Measurements from ENCODE around the gene RNASE7.
"Not testable (repeated sequence)": the region's sequence is repeated elsewhere in the genome, so short reads cannot be mapped to it uniquely, and the experiment has no call there.

The RNASE7 gene

DNA sequence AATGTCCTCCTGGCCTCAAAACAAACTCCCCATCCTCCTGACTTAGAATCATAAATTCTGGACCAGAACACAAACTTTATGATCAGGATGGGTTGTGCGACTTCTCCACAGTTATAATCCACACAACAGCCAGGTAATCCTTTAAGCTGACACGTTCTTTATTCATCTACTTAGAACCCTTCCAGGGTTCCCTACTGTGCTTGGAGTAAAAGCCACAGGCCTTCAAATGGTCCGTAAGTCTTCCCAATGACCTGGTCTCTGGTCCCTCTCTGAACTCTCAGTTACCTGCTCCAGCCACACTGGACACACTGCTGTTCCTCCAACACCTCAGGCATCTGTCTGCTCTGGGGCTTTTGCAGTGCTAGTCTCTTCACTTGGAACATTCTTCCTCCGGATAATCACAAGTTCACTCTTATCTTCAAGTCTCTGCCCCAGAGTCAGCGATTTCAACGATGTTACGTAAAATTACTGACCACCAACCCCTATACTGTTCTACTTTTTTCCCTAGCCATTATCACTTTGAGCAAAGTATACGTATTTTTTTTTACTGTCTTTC lies 1.7 kb upstream of the RNASE7 start:
- H3K4ac ChIP-seq (ENCODE audit: low read depth in 1 of 2, low read length in 2 of 2): no peak overlapping the region
- H2BK5ac ChIP-seq (ENCODE audit: low read depth, low read length, poor library complexity, severe bottlenecking): no peak overlapping the region
- no peak overlapping the region for H3K23ac ChIP-seq (ENCODE audit: low read length in 2 of 2)
- H4K91ac ChIP-seq (ENCODE audit: low read length): no peak overlapping the region
- peaks cover 7% of the 10 kb centered on the region for H3K4me1 ChIP-seq (ENCODE audit: control insufficient read depth, insufficient read depth, low read depth, low read length)
- no peak overlapping the region for H2BK15ac ChIP-seq (ENCODE audit: low read depth, poor library complexity, severe bottlenecking)
- H2AK5ac ChIP-seq (ENCODE audit: low read length, severe bottlenecking): no peak overlapping the region
- H2BK12ac ChIP-seq (ENCODE audit: low read length in 2 of 2): peak overlapping the region in 1 of 2 experiments; percentile 2
- H3K79me1 ChIP-seq (replicated peaks; ENCODE audit: low read length, poor library complexity, severe bottlenecking): no peaks in the 10 kb centered on the region
- H3K27me3 ChIP-seq (ENCODE audit: control insufficient read depth in 1 of 2, insufficient read depth in 1 of 2, low read length in 2 of 2): peaks cover 0 to 14% of the 10 kb centered on the region in 2 experiments
- no peaks in the 10 kb centered on the region for H3K9me3 ChIP-seq (ENCODE audit: control insufficient read depth, low read length)
- no peaks in the 10 kb centered on the region for H3K36me3 ChIP-seq (ENCODE audit: control insufficient read depth in 1 of 2, insufficient read depth in 2 of 2, low read depth in 1 of 2, low read length in 2 of 2)
- WGBS: 69% methylated on average over 7 of the region's 8 CpGs
- no peak overlapping the region for H3K9ac ChIP-seq (ENCODE audit: low read length)
- no peak overlapping the region for H4K8ac ChIP-seq (ENCODE audit: low read length)
- no peak overlapping the region for H3K27ac ChIP-seq (ENCODE audit: low read length, poor library complexity, severe bottlenecking)
- DNase-seq: no peak
- H2AFZ ChIP-seq (ENCODE audit: low read depth, low read length): no peak overlapping the region
- no peak overlapping the region for H3K18ac ChIP-seq (ENCODE audit: low read depth in 1 of 2, low read length in 2 of 2)
- no peak overlapping the region for H3K4me3 ChIP-seq (ENCODE audit: insufficient read depth in 1 of 2, low read depth in 1 of 2, low read length in 2 of 2)
- H2BK120ac ChIP-seq (ENCODE audit: low read depth, low read length): peak overlapping the region; percentile 22
- H3K4me2 ChIP-seq (ENCODE audit: low read length, poor library complexity, severe bottlenecking): no peak overlapping the region
- no peak overlapping the region for H3K14ac ChIP-seq (ENCODE audit: low read length in 2 of 2)

DNA sequence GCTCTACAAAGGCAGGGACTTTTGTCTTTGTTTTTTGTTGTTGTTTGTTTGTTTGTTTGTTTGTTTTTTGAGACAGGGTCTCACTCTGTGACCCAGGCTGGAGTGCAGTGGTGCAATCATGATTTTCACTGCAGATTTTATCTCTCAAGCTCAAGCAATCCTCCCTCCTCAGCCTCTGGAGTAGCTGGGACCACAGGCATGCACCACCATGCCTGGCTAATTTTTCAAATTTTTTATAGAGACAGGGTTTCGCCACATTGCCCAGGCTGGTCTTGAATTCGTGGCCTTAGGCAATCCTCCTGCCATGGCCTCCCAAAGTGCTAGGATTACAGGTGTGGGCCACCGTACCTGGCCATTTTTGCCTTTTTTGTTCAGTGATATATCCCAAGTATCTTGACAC lies 1.2 kb upstream of the RNASE7 start:
- not testable (repeated sequence) for H3K27ac ChIP-seq (ENCODE audit: low read length, poor library complexity, severe bottlenecking); H2BK5ac ChIP-seq (ENCODE audit: low read depth, low read length, poor library complexity, severe bottlenecking); H3K4me2 ChIP-seq (ENCODE audit: low read length, poor library complexity, severe bottlenecking); H3K4ac ChIP-seq (ENCODE audit: low read depth in 1 of 2, low read length in 2 of 2); H3K23ac ChIP-seq (ENCODE audit: low read length in 2 of 2); H3K4me3 ChIP-seq (ENCODE audit: insufficient read depth in 1 of 2, low read depth in 1 of 2, low read length in 2 of 2); H4K91ac ChIP-seq (ENCODE audit: low read length); H3K4me1 ChIP-seq (ENCODE audit: control insufficient read depth, insufficient read depth, low read depth, low read length); H3K9ac ChIP-seq (ENCODE audit: low read length); H2BK120ac ChIP-seq (ENCODE audit: low read depth, low read length); H3K9me3 ChIP-seq (ENCODE audit: control insufficient read depth, low read length); H2BK15ac ChIP-seq (ENCODE audit: low read depth, poor library complexity, severe bottlenecking); DNase-seq; H3K27me3 ChIP-seq (ENCODE audit: control insufficient read depth in 1 of 2, insufficient read depth in 1 of 2, low read length in 2 of 2); H3K79me1 ChIP-seq (replicated peaks; ENCODE audit: low read length, poor library complexity, severe bottlenecking); H3K14ac ChIP-seq (ENCODE audit: low read length in 2 of 2); H2BK12ac ChIP-seq (ENCODE audit: low read length in 2 of 2); H3K18ac ChIP-seq (ENCODE audit: low read depth in 1 of 2, low read length in 2 of 2); H2AFZ ChIP-seq (ENCODE audit: low read depth, low read length); H3K36me3 ChIP-seq (ENCODE audit: control insufficient read depth in 1 of 2, insufficient read depth in 2 of 2, low read depth in 1 of 2, low read length in 2 of 2); H4K8ac ChIP-seq (ENCODE audit: low read length); H2AK5ac ChIP-seq (ENCODE audit: low read length, severe bottlenecking)
- 79% methylated on average over 3 of the region's 3 CpGs for WGBS

DNA sequence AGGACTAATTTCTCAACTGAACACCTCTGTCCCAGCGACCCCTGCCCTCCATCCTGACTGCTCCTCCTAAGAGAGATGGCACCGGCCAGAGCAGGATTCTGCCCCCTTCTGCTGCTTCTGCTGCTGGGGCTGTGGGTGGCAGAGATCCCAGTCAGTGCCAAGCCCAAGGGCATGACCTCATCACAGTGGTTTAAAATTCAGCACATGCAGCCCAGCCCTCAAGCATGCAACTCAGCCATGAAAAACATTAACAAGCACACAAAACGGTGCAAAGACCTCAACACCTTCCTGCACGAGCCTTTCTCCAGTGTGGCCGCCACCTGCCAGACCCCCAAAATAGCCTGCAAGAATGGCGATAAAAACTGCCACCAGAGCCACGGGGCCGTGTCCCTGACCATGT lies 756 bp downstream of the RNASE7 start:
- H4K91ac ChIP-seq (ENCODE audit: low read length): no peak overlapping the region
- H3K9me3 ChIP-seq (ENCODE audit: control insufficient read depth, low read length): no peaks in the 10 kb centered on the region
- H3K23ac ChIP-seq (ENCODE audit: low read length in 2 of 2): no peak overlapping the region
- no peak overlapping the region for H2AK5ac ChIP-seq (ENCODE audit: low read length, severe bottlenecking)
- no peak overlapping the region for H2BK120ac ChIP-seq (ENCODE audit: low read depth, low read length)
- no peak overlapping the region for H2BK12ac ChIP-seq (ENCODE audit: low read length in 2 of 2)
- H2BK15ac ChIP-seq (ENCODE audit: low read depth, poor library complexity, severe bottlenecking): no peak overlapping the region
- H3K36me3 ChIP-seq (ENCODE audit: control insufficient read depth in 1 of 2, insufficient read depth in 2 of 2, low read depth in 1 of 2, low read length in 2 of 2): no peaks in the 10 kb centered on the region
- H3K18ac ChIP-seq (ENCODE audit: low read depth in 1 of 2, low read length in 2 of 2): no peak overlapping the region
- H3K27me3 ChIP-seq (ENCODE audit: control insufficient read depth in 1 of 2, insufficient read depth in 1 of 2, low read length in 2 of 2): peaks cover 0 to 8% of the 10 kb centered on the region in 2 experiments
- no peak overlapping the region for H4K8ac ChIP-seq (ENCODE audit: low read length)
- H3K14ac ChIP-seq (ENCODE audit: low read length in 2 of 2): no peak overlapping the region
- H2BK5ac ChIP-seq (ENCODE audit: low read depth, low read length, poor library complexity, severe bottlenecking): no peak overlapping the region
- H3K4me1 ChIP-seq (ENCODE audit: control insufficient read depth, insufficient read depth, low read depth, low read length): peaks cover 7% of the 10 kb centered on the region
- no peak overlapping the region for H3K27ac ChIP-seq (ENCODE audit: low read length, poor library complexity, severe bottlenecking)
- no peak overlapping the region for H3K4me3 ChIP-seq (ENCODE audit: insufficient read depth in 1 of 2, low read depth in 1 of 2, low read length in 2 of 2)
- 85% methylated on average over 8 of the region's 8 CpGs for WGBS
- H2AFZ ChIP-seq (ENCODE audit: low read depth, low read length): no peak overlapping the region
- no peak for DNase-seq
- H3K79me1 ChIP-seq (replicated peaks; ENCODE audit: low read length, poor library complexity, severe bottlenecking): no peaks in the 10 kb centered on the region
- no peak overlapping the region for H3K4ac ChIP-seq (ENCODE audit: low read depth in 1 of 2, low read length in 2 of 2)
- no peak overlapping the region for H3K4me2 ChIP-seq (ENCODE audit: low read length, poor library complexity, severe bottlenecking)
- H3K9ac ChIP-seq (ENCODE audit: low read length): no peak overlapping the region

DNA sequence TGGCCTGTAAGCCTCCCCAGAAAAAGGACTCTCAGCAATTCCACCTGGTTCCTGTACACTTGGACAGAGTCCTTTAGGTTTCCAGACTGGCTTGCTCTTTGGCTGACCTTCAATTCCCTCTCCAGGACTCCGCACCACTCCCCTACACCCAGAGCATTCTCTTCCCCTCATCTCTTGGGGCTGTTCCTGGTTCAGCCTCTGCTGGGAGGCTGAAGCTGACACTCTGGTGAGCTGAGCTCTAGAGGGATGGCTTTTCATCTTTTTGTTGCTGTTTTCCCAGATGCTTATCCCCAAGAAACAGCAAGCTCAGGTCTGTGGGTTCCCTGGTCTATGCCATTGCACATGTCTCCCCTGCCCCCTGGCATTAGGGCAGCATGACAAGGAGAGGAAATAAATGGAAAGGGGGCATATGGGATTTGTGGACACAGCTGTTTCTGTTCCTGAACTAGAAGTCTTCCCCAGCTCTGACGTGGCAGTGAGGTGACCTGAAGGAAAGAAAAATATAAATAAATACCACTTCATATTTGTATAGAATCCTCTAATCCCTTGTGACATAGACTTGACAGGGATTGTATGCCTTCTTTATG lies 1.3 kb downstream of the RNASE7 start:
- H2AFZ ChIP-seq (ENCODE audit: low read depth, low read length): no peak overlapping the region
- H3K14ac ChIP-seq (ENCODE audit: low read length in 2 of 2): no peak overlapping the region
- no peak overlapping the region for H4K8ac ChIP-seq (ENCODE audit: low read length)
- no peak overlapping the region for H3K23ac ChIP-seq (ENCODE audit: low read length in 2 of 2)
- H3K79me1 ChIP-seq (replicated peaks; ENCODE audit: low read length, poor library complexity, severe bottlenecking): no peaks in the 10 kb centered on the region
- no peaks in the 10 kb centered on the region for H3K9me3 ChIP-seq (ENCODE audit: control insufficient read depth, low read length)
- H2BK5ac ChIP-seq (ENCODE audit: low read depth, low read length, poor library complexity, severe bottlenecking): no peak overlapping the region
- DNase-seq: no peak
- no peak overlapping the region for H3K18ac ChIP-seq (ENCODE audit: low read depth in 1 of 2, low read length in 2 of 2)
- no peak overlapping the region for H3K4me2 ChIP-seq (ENCODE audit: low read length, poor library complexity, severe bottlenecking)
- H3K27me3 ChIP-seq (ENCODE audit: control insufficient read depth in 1 of 2, insufficient read depth in 1 of 2, low read length in 2 of 2): peaks cover 0 to 8% of the 10 kb centered on the region in 2 experiments
- H2BK15ac ChIP-seq (ENCODE audit: low read depth, poor library complexity, severe bottlenecking): no peak overlapping the region
- no peak overlapping the region for H2AK5ac ChIP-seq (ENCODE audit: low read length, severe bottlenecking)
- H4K91ac ChIP-seq (ENCODE audit: low read length): no peak overlapping the region
- peaks cover 7% of the 10 kb centered on the region for H3K4me1 ChIP-seq (ENCODE audit: control insufficient read depth, insufficient read depth, low read depth, low read length)
- no peak overlapping the region for H2BK12ac ChIP-seq (ENCODE audit: low read length in 2 of 2)
- no peak overlapping the region for H3K4me3 ChIP-seq (ENCODE audit: insufficient read depth in 1 of 2, low read depth in 1 of 2, low read length in 2 of 2)
- WGBS: 80% methylated on average over 1 of the region's 2 CpGs
- H3K4ac ChIP-seq (ENCODE audit: low read depth in 1 of 2, low read length in 2 of 2): no peak overlapping the region
- no peaks in the 10 kb centered on the region for H3K36me3 ChIP-seq (ENCODE audit: control insufficient read depth in 1 of 2, insufficient read depth in 2 of 2, low read depth in 1 of 2, low read length in 2 of 2)
- H2BK120ac ChIP-seq (ENCODE audit: low read depth, low read length): no peak overlapping the region
- no peak overlapping the region for H3K9ac ChIP-seq (ENCODE audit: low read length)
- no peak overlapping the region for H3K27ac ChIP-seq (ENCODE audit: low read length, poor library complexity, severe bottlenecking)
